Dendritic cell treated with granulocyte-macrophage colony-stimulating factor and Interleukin-4, amounts not matched to agents 40 ng/mL and 50 ng/mL, for 4 days (primary cell): ENCODE results near the gene GADD45GIP1.

Experiments used
- H3K27ac Mint-ChIP-seq: one replicate; pipeline ENCODE4 v1.8.0; 2022; ENCODE audit warnings: mild to moderate bottlenecking, mixed read lengths
- H3K27me3 Mint-ChIP-seq: one replicate; pipeline ENCODE4 v1.8.0; 2022; ENCODE audit warnings: mild to moderate bottlenecking, mixed read lengths
- H3K36me3 Mint-ChIP-seq: one replicate; pipeline ENCODE4 v1.8.0; 2022; ENCODE audit warnings: low read depth, mixed read lengths
- H3K4me1 Mint-ChIP-seq: one replicate; pipeline ENCODE4 v1.8.0; 2022; ENCODE audit warnings: low read depth, mixed read lengths
- H3K4me3 Mint-ChIP-seq: one replicate; pipeline ENCODE4 v1.8.0; 2022; ENCODE audit warnings: mild to moderate bottlenecking, moderate library complexity, mixed read lengths
- H3K9me3 Mint-ChIP-seq: one replicate; pipeline ENCODE4 v1.8.0; 2022; ENCODE audit warnings: mixed read lengths
- intact Hi-C: fragments of 100-400 bp; cut with micrococcal nuclease; formaldehyde crosslinking; loops from one replicate; pipeline ENCODE4 v1.15.0; 2022

Gene GADD45GIP1

GRCh38 chr19:12995596-12996405 lies 38.8 kb upstream of the GADD45GIP1 start:
- Mint-ChIP-seq H3K27ac (peak overlapping the region; percentile 29), H3K4me3 (peak overlapping the region; percentile 82), H3K9me3 (no peaks in the 10 kb centered on the region), H3K4me1 (peaks cover 12% of the 10 kb centered on the region), H3K27me3 (peaks cover 43% of the 10 kb centered on the region), H3K36me3 (peaks cover 4% of the 10 kb centered on the region)
- intact Hi-C loops, result no loop called here

DNA sequence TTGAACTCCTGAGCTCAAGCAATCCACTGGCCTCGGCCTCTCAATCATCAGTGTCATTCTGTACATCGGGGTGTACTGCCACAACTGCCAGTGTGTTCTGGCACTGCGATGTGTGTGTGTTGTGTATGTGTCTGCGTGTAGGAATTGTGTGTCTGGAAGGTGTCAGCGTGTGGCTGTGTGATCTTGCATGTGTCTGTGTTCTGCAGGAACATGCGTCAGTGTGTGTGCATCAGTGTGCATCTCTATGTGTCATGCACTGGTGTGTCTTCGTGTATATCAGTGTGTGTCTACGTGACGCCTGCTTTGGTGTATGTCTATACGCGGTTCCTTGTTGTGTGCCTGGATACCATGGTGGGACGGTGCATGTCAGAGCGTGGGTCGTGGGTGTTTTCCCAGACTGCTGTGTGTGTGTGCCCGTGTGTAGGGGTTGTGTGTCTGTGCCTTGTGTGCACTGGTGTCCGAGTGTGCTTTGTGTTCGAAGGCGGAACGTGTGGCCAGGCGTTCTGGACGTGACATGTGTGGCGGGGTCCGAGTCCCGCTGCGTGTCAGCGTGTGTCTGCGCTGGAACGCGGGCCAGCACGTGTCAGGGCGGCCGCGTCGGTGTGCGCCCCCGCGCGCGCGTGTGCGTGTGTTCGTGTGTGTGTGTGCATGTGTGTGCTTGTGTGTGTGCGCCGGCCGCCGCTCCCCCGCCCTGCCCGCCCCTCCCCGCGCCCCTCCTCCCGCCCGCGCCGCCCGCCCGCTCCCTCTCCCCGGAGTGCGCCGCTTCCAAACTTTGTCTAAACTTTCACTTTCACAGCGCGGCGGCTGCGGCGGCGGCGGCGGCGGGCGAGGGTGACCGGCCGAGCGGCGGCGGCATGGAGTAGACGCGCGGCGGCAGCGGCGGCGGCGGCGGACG lies 37.9 kb upstream of the GADD45GIP1 start, which contains the start of gene NFIX:
NFIX (plus strand) TSS at position 775 of the 895 bp plus-strand sequence. CDS start 363 bp downstream, outside the sequence.
- Mint-ChIP-seq H3K36me3 (peaks cover 4% of the 10 kb centered on the region), H3K4me3 (peak within 1 kb of the TSS; percentile 82), H3K27me3 (peaks cover 45% of the 10 kb centered on the region), H3K4me1 (peaks cover 12% of the 10 kb centered on the region), H3K27ac (peak within 1 kb of the TSS; percentile 29), H3K9me3 (no peaks in the 10 kb centered on the region)
- intact Hi-C loops, result no loop called here

GRCh38 chr19:12993562-12993961 lies 36.5 kb upstream of the GADD45GIP1 start:
- Mint-ChIP-seq H3K4me1 (peaks cover 12% of the 10 kb centered on the region), H3K9me3 (no peaks in the 10 kb centered on the region), H3K4me3 (no peak overlapping the region), H3K27me3 (peaks cover 45% of the 10 kb centered on the region), H3K36me3 (peaks cover 4% of the 10 kb centered on the region), H3K27ac (no peak overlapping the region)
- intact Hi-C loops, result no loop called here

DNA sequence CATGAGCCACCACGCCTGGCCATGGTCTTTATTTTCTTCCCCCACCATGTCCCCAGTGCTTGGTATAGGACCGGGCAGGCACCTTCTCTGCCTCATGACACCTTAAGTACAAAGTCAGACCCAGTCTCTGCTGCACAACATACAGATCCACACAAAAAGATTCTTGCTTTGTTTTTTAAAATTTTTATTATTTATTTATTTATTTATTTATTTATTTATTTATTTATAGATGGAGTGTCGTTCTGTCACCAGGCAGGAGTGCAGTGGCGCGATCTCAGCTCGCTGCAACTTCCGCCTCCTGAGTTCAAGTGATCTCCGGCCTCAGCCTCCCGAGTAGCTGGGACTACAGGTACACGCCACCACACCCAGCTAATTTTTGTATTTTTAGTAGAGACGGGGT lies 35.7 kb upstream of the GADD45GIP1 start:
- Mint-ChIP-seq H3K36me3 (peaks cover 4% of the 10 kb centered on the region), H3K4me1 (peaks cover 12% of the 10 kb centered on the region), H3K4me3 (no peak overlapping the region)

DNA sequence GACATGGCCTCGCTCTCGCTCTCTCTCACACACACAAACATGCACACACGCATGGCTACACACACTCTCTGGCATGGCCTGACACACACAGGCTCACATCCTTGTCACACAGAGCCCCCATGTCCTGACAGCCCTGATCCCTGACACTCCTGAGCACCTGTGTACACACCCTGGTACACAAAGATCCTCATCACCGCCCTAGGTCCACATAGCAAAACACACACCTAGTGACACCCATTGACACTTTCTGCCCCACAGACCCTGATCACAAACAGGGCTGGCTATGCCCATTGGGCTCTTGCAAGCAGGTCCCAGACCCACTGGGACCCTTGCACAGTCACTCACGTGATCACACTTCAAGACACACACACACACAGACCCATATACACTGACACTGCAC lies 34.3 kb upstream of the GADD45GIP1 start:
- H3K27me3 Mint-ChIP-seq, result peaks cover 27% of the 10 kb centered on the region
- intact Hi-C loops, result no loop called here
- H3K4me3 Mint-ChIP-seq, result no peak overlapping the region
- H3K9me3 Mint-ChIP-seq, result no peaks in the 10 kb centered on the region
- H3K36me3 Mint-ChIP-seq, result peaks cover 4% of the 10 kb centered on the region
- H3K27ac Mint-ChIP-seq, result no peak overlapping the region
- peaks cover 12% of the 10 kb centered on the region for H3K4me1 Mint-ChIP-seq

More for the DNA sequence above, 35.7 kb upstream of the GADD45GIP1 start:
- Mint-ChIP-seq H3K9me3 (no peaks in the 10 kb centered on the region), H3K27me3 (peaks cover 40% of the 10 kb centered on the region), H3K27ac (no peak overlapping the region)
- intact Hi-C loops, result no loop called here

- intact Hi-C loops, result no loop called here
- H3K36me3 Mint-ChIP-seq, result peaks cover 4% of the 10 kb centered on the region
- H3K27ac Mint-ChIP-seq, result no peak overlapping the region
- peaks cover 8% of the 10 kb centered on the region for H3K4me1 Mint-ChIP-seq
- no peaks in the 10 kb centered on the region for H3K9me3 Mint-ChIP-seq
- H3K27me3 Mint-ChIP-seq, result peaks cover 24% of the 10 kb centered on the region
- no peak overlapping the region for H3K4me3 Mint-ChIP-seq
These were observed 33.8 kb upstream of the GADD45GIP1 start for GRCh38 chr19:12990853-12991252.

- Mint-ChIP-seq H3K36me3 (peaks cover 4% of the 10 kb centered on the region), H3K4me1 (peaks cover 8% of the 10 kb centered on the region), H3K27me3 (peaks cover 25% of the 10 kb centered on the region), H3K27ac (no peak overlapping the region), H3K9me3 (no peaks in the 10 kb centered on the region), H3K4me3 (no peak overlapping the region)
- intact Hi-C loops, result no loop called here
These were observed 33.4 kb upstream of the GADD45GIP1 start for GRCh38 chr19:12990431-12990830.

GRCh38 chr19:12987781-12988180 lies 30.8 kb upstream of the GADD45GIP1 start:
- intact Hi-C loops, result no loop called here

DNA sequence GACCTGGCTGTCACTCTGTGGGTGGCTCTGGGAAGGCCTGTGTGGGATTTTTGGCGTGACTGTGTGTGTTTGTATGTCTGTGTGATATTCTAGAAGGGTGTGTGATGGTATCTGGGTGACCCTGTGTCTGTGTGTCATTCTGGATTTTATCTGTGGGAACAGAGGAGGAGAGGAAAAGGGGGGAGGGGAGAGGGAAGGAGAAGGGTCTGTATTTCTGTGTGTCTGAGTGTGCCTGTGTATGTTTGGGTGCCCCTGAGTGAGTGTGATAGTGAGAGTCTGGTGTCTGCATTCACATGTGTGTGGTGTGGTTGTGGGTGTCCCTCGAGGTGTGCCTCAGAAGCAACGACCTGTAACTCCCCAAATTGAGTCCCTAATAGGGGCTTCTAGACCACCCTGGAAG lies 30.2 kb upstream of the GADD45GIP1 start:
- intact Hi-C loops, result no loop called here
- H3K27me3 Mint-ChIP-seq, result peaks cover 9% of the 10 kb centered on the region
- H3K4me3 Mint-ChIP-seq, result no peak overlapping the region
- H3K36me3 Mint-ChIP-seq, result no peaks in the 10 kb centered on the region
- H3K9me3 Mint-ChIP-seq, result no peaks in the 10 kb centered on the region
- H3K27ac Mint-ChIP-seq, result no peak overlapping the region
- H3K4me1 Mint-ChIP-seq, result peaks cover 8% of the 10 kb centered on the region

More at GRCh38 chr19:12987781-12988180, 30.8 kb upstream of the GADD45GIP1 start:
- Mint-ChIP-seq H3K4me3 (no peak overlapping the region), H3K27ac (no peak overlapping the region), H3K9me3 (no peaks in the 10 kb centered on the region), H3K36me3 (no peaks in the 10 kb centered on the region), H3K4me1 (peaks cover 8% of the 10 kb centered on the region), H3K27me3 (peaks cover 11% of the 10 kb centered on the region)

- intact Hi-C loops, result no loop called here
- H3K36me3 Mint-ChIP-seq, result no peaks in the 10 kb centered on the region
These were observed 29.7 kb upstream of the GADD45GIP1 start for GRCh38 chr19:12986726-12987125.

GRCh38 chr19:12985049-12985776 lies 28.2 kb upstream of the GADD45GIP1 start:
- intact Hi-C loops, result no loop called here
- Mint-ChIP-seq H3K27ac (no peak overlapping the region), H3K27me3 (peaks cover 11% of the 10 kb centered on the region), H3K9me3 (no peaks in the 10 kb centered on the region), H3K4me3 (no peak overlapping the region), H3K4me1 (peaks cover 8% of the 10 kb centered on the region), H3K36me3 (no peaks in the 10 kb centered on the region)

More at GRCh38 chr19:12986726-12987125, 29.7 kb upstream of the GADD45GIP1 start:
- no peak overlapping the region for H3K4me3 Mint-ChIP-seq
- no peaks in the 10 kb centered on the region for H3K9me3 Mint-ChIP-seq
- no peak overlapping the region for H3K27ac Mint-ChIP-seq
- H3K27me3 Mint-ChIP-seq, result peaks cover 8% of the 10 kb centered on the region
- peaks cover 8% of the 10 kb centered on the region for H3K4me1 Mint-ChIP-seq

DNA sequence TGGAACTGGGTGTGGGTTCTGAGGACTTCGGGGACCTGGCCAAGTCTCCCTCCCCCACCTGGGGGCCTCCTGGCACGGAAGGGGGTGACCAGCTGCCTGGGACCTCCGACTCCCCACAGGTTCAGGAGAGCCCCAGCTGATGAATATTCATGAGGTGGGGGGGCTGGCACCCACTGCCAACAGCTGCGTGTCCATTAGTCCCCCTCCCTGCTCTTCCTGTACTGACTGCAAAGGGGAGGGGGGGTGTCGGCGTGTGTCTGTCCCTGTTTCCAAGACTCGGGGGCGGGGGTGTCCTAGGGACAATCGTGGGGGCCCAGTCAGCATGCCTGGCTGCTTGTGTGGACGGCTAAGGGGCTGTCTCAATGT lies 27.6 kb upstream of the GADD45GIP1 start:
- no peak overlapping the region for H3K27ac Mint-ChIP-seq
- H3K4me1 Mint-ChIP-seq, result peaks cover 8% of the 10 kb centered on the region
- no peak overlapping the region for H3K4me3 Mint-ChIP-seq
- H3K27me3 Mint-ChIP-seq, result peaks cover 10% of the 10 kb centered on the region
- intact Hi-C loops, result no loop called here
- no peaks in the 10 kb centered on the region for H3K36me3 Mint-ChIP-seq
- no peaks in the 10 kb centered on the region for H3K9me3 Mint-ChIP-seq

GRCh38 chr19:12984143-12984627 lies 27.2 kb upstream of the GADD45GIP1 start:
- H3K27ac Mint-ChIP-seq, result no peak overlapping the region
- H3K36me3 Mint-ChIP-seq, result no peaks in the 10 kb centered on the region
- H3K27me3 Mint-ChIP-seq, result peaks cover 12% of the 10 kb centered on the region
- H3K9me3 Mint-ChIP-seq, result no peaks in the 10 kb centered on the region
- intact Hi-C loops, result no loop called here
- no peak overlapping the region for H3K4me3 Mint-ChIP-seq
- H3K4me1 Mint-ChIP-seq, result peaks cover 8% of the 10 kb centered on the region
